ENCODE data around the gene FBXO28.

GRCh38 chr1:224082146-224082545 lies 31.8 kb upstream of the FBXO28 start:
- no peak for TF ChIP-seq CTCF (conservative IDR thresholded peaks at IDR 0.05 in 1 of 2, IDR thresholded peaks at IDR 0.05 in 1 of 2; ENCODE audit: low read depth in 1 of 2, low read length in 2 of 2)
- TF ChIP-seq EZH2 (IDR thresholded peaks at IDR 0.05; ENCODE audit: low read length, missing control alignments): no peak
